Measurements from ENCODE around the gene CDH10.

DNA sequence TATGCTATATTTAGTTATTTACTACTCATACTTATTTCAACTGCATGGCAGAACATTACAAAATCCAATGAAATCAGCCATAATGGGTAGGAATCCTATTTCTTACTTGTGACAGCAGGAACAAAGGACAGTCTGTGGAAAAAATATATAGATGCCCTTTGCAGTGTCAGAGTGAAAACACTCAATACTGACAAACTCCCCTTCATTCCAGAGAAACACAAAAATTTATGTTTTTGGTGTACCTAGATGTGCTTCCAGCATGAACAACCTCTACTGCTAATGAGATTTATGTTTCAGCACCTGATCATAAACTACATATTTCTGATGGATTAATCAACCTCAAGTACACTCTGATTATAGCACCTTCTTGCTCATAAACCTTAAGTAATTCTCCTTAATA, 132.4 kb downstream of the CDH10 start:
- TF ChIP-seq, protein P1, sequence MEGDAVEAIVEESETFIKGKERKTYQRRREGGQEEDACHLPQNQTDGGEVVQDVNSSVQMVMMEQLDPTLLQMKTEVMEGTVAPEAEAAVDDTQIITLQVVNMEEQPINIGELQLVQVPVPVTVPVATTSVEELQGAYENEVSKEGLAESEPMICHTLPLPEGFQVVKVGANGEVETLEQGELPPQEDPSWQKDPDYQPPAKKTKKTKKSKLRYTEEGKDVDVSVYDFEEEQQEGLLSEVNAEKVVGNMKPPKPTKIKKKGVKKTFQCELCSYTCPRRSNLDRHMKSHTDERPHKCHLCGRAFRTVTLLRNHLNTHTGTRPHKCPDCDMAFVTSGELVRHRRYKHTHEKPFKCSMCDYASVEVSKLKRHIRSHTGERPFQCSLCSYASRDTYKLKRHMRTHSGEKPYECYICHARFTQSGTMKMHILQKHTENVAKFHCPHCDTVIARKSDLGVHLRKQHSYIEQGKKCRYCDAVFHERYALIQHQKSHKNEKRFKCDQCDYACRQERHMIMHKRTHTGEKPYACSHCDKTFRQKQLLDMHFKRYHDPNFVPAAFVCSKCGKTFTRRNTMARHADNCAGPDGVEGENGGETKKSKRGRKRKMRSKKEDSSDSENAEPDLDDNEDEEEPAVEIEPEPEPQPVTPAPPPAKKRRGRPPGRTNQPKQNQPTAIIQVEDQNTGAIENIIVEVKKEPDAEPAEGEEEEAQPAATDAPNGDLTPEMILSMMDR (IDR thresholded peaks at IDR 0.05; ENCODE audit: low read length) = no peak
- no peak for TF ChIP-seq EZH2 (optimal IDR thresholded peaks at IDR 0.05; ENCODE audit: low read depth, low read length)
- TF ChIP-seq EZH2phosphoT487 (IDR thresholded peaks at IDR 0.05; ENCODE audit: low read length) = no peak

Data from MM.1S (cell line).